ENCODE measurements around the gene SCN3A. TPM values are rescaled to one million over a fixed set of nuclear protein-coding genes. Genes with fewer than 3 reads are reported as not detected.

The SCN3A gene
- total and polyA plus RNA-seq, 12 donors, result 0.35 to 2.6 (median 0.82) TPM

GRCh38 chr2:165193178-165193777 lies 10.6 kb downstream of the SCN3A start:
- no peak for DNase-seq
- H3K36me3 ChIP-seq, result no peaks in the 10 kb centered on the region
- no peak overlapping the region for H3K4me3 ChIP-seq
- no peak overlapping the region for H3K27ac ChIP-seq
- TF ChIP-seq CTCF (IDR thresholded peaks at IDR 0.05), result no peak
- ATAC-seq, result no peak
- H3K27me3 ChIP-seq, result no peaks in the 10 kb centered on the region
- no peaks in the 10 kb centered on the region for H3K9me3 ChIP-seq
- intact Hi-C loops (cut with DNase I), result no loop called here
- H3K4me1 ChIP-seq, result no peaks in the 10 kb centered on the region
- WGBS, 2 donors, result 86% methylated on average over 4 of the region's 4 CpGs

- H3K4me3 ChIP-seq, result no peak overlapping the region
- no peaks in the 10 kb centered on the region for H3K9me3 ChIP-seq
- H3K36me3 ChIP-seq, result no peaks in the 10 kb centered on the region
- no peaks in the 10 kb centered on the region for H3K27me3 ChIP-seq
- intact Hi-C loops (cut with DNase I), result no loop called here
- WGBS, 2 donors, result 81 to 85% methylated on average over 2 of the region's 2 CpGs
- no peaks in the 10 kb centered on the region for H3K4me1 ChIP-seq
- DNase-seq (no peak), ATAC-seq (no peak)
- no peak overlapping the region for H3K27ac ChIP-seq
- TF ChIP-seq CTCF (IDR thresholded peaks at IDR 0.05), result no peak
Observed at GRCh38 chr2:165192729-165193128, 11.1 kb downstream of the SCN3A start.

- H3K27ac ChIP-seq, result no peak overlapping the region
- H3K4me1 ChIP-seq, result no peaks in the 10 kb centered on the region
- intact Hi-C loops (cut with DNase I), result no loop called here
Observed at GRCh38 chr2:165191096-165191728, 12.6 kb downstream of the SCN3A start.

GRCh38 chr2:165185633-165186032 lies 18.2 kb downstream of the SCN3A start:
- intact Hi-C loops (cut with DNase I), result no loop called here
- H3K27ac ChIP-seq, result no peak overlapping the region
- H3K4me3 ChIP-seq, result no peak overlapping the region
- WGBS, 2 donors, result 93 to 97% methylated on average over 3 of the region's 3 CpGs
- H3K9me3 ChIP-seq, result no peaks in the 10 kb centered on the region
- ATAC-seq, result no peak
- H3K4me1 ChIP-seq, result no peaks in the 10 kb centered on the region
- no peak for DNase-seq
- no peaks in the 10 kb centered on the region for H3K27me3 ChIP-seq
- no peaks in the 10 kb centered on the region for H3K36me3 ChIP-seq
- TF ChIP-seq CTCF (IDR thresholded peaks at IDR 0.05), result no peak

More at GRCh38 chr2:165191096-165191728, 12.6 kb downstream of the SCN3A start:
- Histone ChIP-seq H3K4me3 (no peak overlapping the region), H3K27me3 (no peaks in the 10 kb centered on the region), H3K36me3 (no peaks in the 10 kb centered on the region), H3K9me3 (no peaks in the 10 kb centered on the region)
- DNase-seq (no peak), ATAC-seq (no peak)
- no peak for TF ChIP-seq CTCF (IDR thresholded peaks at IDR 0.05)
- WGBS, 2 donors, result 59 to 60% methylated on average over 2 of the region's 2 CpGs

All from heart right ventricle (tissue), 16 donors.